HCT116 (cell line): ENCODE results near the gene BRIP1.

Experiments used
- CTCF ChIP-seq, 3 experiments: fragments of 200-600 bp in 1 of 3; sonication (generic) in 1 of 3; IDR thresholded peaks in 2 of 3; conservative IDR thresholded peaks in 1 of 3; 2 replicates each; pipeline ENCODE4 v1.5.1; 2012 to 2017; ENCODE audit warnings: low read depth in 2 of 3, low read length in 2 of 3, antibody characterized with exemption in 1 of 3, borderline replicate concordance in 1 of 3, control low read depth in 1 of 3, mild to moderate bottlenecking in 1 of 3, mixed read lengths in 1 of 3, mixed run types in 1 of 3, moderate library complexity in 1 of 3; ENCODE audit not compliant: insufficient read depth in 1 of 3
- EZH2 ChIP-seq: fragments of 200-600 bp; sonication (generic); IDR thresholded peaks from 2 replicates; pipeline ENCODE4 v1.6.1; 2017; ENCODE audit warnings: antibody characterized with exemption, mixed run types
- POLR2A ChIP-seq: IDR thresholded peaks from 2 replicates; pipeline ENCODE4 v1.7.0; 2011; ENCODE audit warnings: borderline replicate concordance; ENCODE audit not compliant: insufficient read depth, insufficient read length; ENCODE audit errors: extremely low read depth
- REST ChIP-seq: IDR thresholded peaks from 2 replicates; pipeline ENCODE4 v1.6.1; 2012; ENCODE audit warnings: low read depth

- TF ChIP-seq POLR2A: no peak
- no peak for TF ChIP-seq CTCF (IDR thresholded peaks at IDR 0.05 in 2 of 3, conservative IDR thresholded peaks at IDR 0.05 in 1 of 3; ENCODE audit: borderline replicate concordance in 1 of 3, insufficient read depth in 1 of 3, low read depth in 2 of 3, low read length in 2 of 3)
- no peak for TF ChIP-seq EZH2
- no peak for TF ChIP-seq REST
Measured at GRCh38 chr17:61884864-61885263, 21.5 kb upstream of the BRIP1 start.
